ENCODE results near the gene SLC2A11.

The SLC2A11 gene

DNA sequence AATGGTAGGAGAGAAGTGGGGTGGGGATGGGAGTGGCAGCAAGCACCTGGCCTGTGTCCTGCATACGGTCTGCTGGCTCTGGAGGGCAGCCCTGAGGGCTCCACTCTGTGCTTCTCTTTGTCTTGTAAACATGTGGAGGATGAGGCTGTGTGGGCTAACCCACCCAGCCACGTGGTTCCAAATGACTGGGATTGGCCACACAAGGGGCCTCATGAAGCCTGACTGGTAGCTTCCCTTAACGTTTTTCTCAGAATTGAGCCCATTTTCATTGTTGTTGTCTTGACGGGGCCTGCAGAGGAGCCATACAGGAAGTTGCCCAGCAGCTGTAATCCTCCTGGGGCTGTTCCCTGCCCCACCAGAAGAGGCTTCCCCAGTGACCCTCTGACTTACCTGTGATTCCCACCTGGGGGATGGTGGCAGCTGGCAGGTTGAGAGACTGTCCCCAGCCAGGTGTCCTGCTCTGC lies 36.9 kb upstream of the SLC2A11 start:
- TF ChIP-seq, protein P1, sequence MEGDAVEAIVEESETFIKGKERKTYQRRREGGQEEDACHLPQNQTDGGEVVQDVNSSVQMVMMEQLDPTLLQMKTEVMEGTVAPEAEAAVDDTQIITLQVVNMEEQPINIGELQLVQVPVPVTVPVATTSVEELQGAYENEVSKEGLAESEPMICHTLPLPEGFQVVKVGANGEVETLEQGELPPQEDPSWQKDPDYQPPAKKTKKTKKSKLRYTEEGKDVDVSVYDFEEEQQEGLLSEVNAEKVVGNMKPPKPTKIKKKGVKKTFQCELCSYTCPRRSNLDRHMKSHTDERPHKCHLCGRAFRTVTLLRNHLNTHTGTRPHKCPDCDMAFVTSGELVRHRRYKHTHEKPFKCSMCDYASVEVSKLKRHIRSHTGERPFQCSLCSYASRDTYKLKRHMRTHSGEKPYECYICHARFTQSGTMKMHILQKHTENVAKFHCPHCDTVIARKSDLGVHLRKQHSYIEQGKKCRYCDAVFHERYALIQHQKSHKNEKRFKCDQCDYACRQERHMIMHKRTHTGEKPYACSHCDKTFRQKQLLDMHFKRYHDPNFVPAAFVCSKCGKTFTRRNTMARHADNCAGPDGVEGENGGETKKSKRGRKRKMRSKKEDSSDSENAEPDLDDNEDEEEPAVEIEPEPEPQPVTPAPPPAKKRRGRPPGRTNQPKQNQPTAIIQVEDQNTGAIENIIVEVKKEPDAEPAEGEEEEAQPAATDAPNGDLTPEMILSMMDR (conservative IDR thresholded peaks at IDR 0.05): no peak
- H3K27ac ChIP-seq: no peak overlapping the region

DNA sequence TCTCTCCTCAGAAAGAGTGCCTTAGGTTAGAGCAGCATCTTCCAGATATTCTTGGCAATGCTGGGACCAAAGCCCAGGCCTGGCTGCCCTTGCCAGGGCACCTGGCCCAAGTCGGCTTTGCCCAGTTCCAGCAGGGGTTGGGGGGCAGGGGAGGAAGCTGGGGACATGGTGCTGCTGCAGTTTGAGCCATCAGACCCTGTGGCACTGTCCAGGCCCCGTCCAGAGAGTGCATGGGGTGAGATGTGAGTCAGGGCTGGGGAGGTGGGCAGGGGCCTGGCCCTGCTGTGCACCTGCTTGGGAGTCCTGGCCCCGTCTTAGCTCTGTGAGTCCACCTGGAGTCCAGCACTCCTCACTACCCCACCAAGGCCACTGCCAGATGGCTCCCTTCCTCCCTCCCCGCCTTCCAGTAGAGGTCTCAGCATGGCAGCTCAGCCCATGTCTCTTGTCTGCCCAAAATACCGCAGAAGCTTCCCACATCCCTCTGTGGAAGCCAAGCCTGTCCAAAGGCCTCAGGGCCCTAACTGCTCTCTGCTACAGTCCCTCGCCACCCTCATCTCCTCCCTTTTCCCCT lies 35.5 kb upstream of the SLC2A11 start:
- TF ChIP-seq, protein P1 (conservative IDR thresholded peaks at IDR 0.05): no peak
- no peak overlapping the region for H3K27ac ChIP-seq

DNA sequence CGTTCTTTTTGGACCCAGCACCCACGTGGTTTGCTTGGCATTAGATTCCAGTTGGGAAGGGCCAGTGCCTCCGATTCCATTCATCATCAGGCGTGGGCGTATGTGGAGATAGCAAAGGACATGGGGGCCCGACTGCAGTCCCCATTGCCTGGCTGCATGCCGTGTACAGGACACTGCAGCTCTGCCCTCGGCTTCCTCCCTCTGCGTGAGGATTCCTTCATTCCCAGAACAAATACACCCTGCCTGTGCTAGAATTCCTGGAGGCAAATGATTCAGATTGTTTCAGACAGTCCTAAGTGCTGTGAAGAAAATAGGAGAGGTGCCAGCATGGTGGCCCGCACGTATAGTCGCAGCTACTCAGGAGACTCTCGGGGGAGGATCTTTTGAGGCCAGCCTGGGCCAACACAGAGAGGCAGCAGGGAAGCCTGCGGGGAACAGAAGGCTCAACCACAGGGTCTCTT lies 34.3 kb upstream of the SLC2A11 start:
- TF ChIP-seq, protein P1 (conservative IDR thresholded peaks at IDR 0.05): no peak
- H3K27ac ChIP-seq: no peak overlapping the region

DNA sequence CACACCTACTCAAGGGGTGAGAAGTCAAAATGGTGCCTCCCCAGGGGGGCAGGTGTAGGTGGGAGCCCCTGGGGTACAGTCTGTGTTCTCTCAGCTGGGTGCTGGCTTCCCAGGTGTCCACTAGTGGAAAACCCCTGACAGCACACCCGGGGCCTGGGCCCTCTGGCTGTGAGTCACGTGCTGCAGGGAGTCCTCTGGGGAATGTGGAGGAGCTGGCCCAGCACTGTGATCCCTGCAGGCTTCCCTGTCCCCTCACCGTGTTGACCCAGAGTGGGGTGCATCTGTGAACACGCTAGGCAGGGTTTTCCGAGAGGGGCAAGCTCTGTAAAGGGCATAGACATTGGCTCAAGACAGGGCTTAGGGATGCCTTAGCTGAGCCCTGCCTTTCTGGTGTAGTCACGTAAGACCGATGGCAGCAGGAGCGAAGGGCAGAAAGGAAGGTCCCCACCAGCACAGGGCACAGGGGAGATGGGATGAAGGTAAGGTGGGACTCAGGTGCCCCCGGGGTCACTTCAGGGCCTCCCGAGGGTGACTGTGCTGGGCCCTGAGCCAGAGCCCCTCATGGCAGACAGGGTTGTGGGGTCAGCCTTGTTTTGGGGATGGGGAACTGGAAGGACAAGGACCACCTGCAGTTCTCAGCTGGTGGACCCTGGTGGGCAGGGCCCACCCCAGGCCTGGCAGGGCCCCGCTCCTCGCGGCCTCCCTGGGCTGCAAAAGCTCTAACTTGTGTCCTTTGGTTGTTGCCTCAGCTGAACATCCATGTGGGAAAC lies 33.0 kb upstream of the SLC2A11 start:
- TF ChIP-seq, protein P1 (conservative IDR thresholded peaks at IDR 0.05): no peak
- no peak overlapping the region for H3K27ac ChIP-seq

DNA sequence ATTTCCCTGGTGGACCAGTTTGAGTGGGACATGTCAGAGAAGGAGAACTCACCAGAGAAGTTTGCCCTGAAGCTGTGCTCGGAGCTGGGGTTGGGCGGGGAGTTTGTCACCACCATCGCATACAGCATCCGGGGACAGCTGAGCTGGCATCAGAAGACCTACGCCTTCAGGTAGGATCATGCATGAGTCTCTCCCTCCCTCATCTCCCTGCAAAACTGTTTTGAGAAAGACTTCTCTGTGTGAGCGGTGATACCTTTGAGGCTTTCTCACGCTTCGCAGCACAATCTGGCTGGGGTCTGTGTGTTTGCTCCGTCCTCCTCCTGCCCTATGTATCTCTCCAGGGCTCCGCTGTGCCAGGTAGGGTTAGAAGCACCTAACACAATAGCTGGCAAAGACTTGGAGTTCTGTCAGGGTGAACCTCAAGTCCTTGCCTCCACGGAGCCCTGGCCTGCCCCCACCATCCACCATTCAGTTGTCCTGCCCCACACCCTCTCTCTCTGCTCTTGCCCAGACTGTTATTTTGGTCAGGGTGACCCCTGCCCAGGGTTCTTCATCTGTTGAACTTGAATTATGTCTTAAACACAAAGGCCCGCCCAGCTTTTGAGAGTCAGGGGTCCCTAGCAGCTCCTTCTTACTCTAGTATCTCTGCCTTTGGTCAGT lies 32.3 kb upstream of the SLC2A11 start:
- TF ChIP-seq, protein P1 (conservative IDR thresholded peaks at IDR 0.05): no peak
- no peak overlapping the region for H3K27ac ChIP-seq

DNA sequence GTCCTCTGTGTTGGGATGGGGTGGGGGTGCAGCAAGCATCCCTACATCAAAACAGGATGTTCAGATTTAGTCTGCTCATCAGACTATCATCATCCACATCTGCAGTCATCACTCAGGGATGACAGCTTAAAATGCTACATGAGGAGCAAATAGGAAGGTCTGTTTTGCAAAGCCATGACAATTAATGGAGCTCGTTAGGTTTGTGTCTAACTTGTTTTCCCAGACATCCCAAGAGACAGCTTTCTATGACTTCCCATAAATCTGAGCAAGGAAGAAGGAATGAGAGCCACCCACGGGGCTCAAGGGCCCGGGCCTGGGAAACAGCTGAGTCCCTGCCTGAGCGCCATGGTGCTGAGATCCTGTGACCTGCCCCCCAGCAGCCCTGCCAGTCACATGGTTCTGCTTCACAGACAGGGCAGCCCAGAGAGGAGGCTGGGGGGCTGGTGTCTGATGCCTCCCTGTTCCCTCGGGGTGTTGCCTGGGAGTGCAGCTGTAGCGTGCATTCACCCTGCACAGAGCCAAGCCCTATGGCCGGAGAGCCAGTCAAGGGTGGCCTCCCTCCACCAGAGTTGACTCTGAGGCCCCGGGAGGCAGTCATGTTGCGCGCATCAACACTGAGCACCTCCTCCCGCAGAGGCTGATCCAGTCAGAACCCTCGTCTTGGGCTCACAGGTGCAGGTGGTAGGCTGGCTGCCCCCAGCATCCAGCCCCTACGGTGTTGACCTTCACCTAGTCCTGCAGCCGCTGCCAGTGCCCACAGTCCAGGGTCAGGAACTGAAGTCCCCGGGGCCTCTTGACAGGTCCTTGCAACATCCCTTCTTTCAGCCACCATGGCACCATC lies 30.9 kb upstream of the SLC2A11 start:
- H3K27ac ChIP-seq: no peak overlapping the region
- TF ChIP-seq, protein P1 (conservative IDR thresholded peaks at IDR 0.05): no peak

All from VCaP (cell line).